Transverse colon (tissue), 4 donors: ENCODE results near the gene AEN. TPM values are rescaled to one million over a fixed set of nuclear protein-coding genes. Genes with fewer than 3 reads are reported as not detected.

Experiments used
- DNase-seq: peaks from one replicate; pipeline ENCODE4 v3.0.0-alpha.2; 2019
- H3K27ac ChIP-seq, 4 donors: fragments of 200-600 bp; sonication (generic); 2 replicates each; pipeline ENCODE4 v1.5.1; 2016 to 2018; ENCODE audit warnings: inconsistent platforms in 4 of 4
- H3K27me3 ChIP-seq: fragments of 200-600 bp; sonication (generic); 2 replicates; pipeline ENCODE4 v1.5.1; 2017; ENCODE audit warnings: inconsistent platforms
- H3K36me3 ChIP-seq, 4 donors: fragments of 200-600 bp; sonication (generic); 2 replicates each; pipeline ENCODE4 v1.5.1; 2017 to 2019; ENCODE audit warnings: inconsistent platforms in 4 of 4
- H3K4me1 ChIP-seq, 4 donors: fragments of 200-600 bp; sonication (generic); 2 replicates each; pipeline ENCODE4 v1.5.1; 2017 to 2020; ENCODE audit warnings: inconsistent platforms in 4 of 4
- H3K4me3 ChIP-seq, 4 donors: fragments of 200-600 bp; sonication (generic); 1 replicate in 1 of 4; 2 replicates in 3 of 4; pipeline versions ENCODE4 v1.5.1 to v1.6.1; 2017 to 2019; ENCODE audit warnings: inconsistent platforms in 4 of 4
- H3K9me3 ChIP-seq, 2 donors: fragments of 200-600 bp; sonication (generic); 2 replicates each; pipeline ENCODE4 v1.5.1; 2017 to 2019; ENCODE audit warnings: inconsistent platforms in 2 of 2
- EP300 ChIP-seq: sonication (generic); formaldehyde crosslinking; IDR thresholded peaks from one replicate; pipeline ENCODE4 v1.6.1; 2017; ENCODE audit warnings: antibody characterized with exemption, low read depth
- POLR2A ChIP-seq: fragments of 450-650 bp; IDR thresholded peaks from one replicate; pipeline ENCODE4 v1.6.1; 2016; ENCODE audit warnings: antibody characterized with exemption, mild to moderate bottlenecking, moderate library complexity
- POLR2AphosphoS5 ChIP-seq, 3 donors: sonication (generic); formaldehyde crosslinking; IDR thresholded peaks; one replicate each; pipeline ENCODE4 v1.6.1; 2016; ENCODE audit warnings: antibody characterized with exemption in 3 of 3
- WGBS, 2 donors: methylation state at CpG; one replicate each; pipeline ENCODE4 v1.1.5; 2018; ENCODE audit warnings: low coverage in 1 of 2; 5-methylcytosine and 5-hydroxymethylcytosine counted together
- in situ Hi-C, 4 donors: fragments of 200-750 bp; cut with MboI; loops; one replicate each; pipeline versions ENCODE4 v1.15.0 to v1.15.1; 2017; ENCODE audit warnings: low sequenced_read_pairs in 3 of 4, low pct_ligation_motif_present in 1 of 4, low pct_unique_long_range_greater_than_20kb in 1 of 4
- intact Hi-C: fragments of 100-400 bp; cut with DNase I; formaldehyde crosslinking; loops from one replicate; pipeline ENCODE4 v1.15.1; 2023; ENCODE audit warnings: low total_unique reads
- total RNA-seq, 4 donors: library from RNA; depleted of rRNA; stranded (reverse); fragments of >200 nt; gene quantifications; one replicate each; pipeline ENCODE4 v1.1.0, GENCODE V29; 2016
- TF ChIP-seq, protein P1 (sequence below), 5 experiments: fragments of 200-600 bp in 3 of 5; fragments of 450-650 bp in 2 of 5; sonication (generic) in 3 of 5; IDR thresholded peaks; 1 replicate in 2 of 5; 2 replicates in 3 of 5; pipeline ENCODE4 v1.5.1; 2016 to 2017; ENCODE audit warnings: antibody characterized with exemption in 5 of 5, inconsistent platforms in 3 of 5, mild to moderate bottlenecking in 2 of 5, moderate library complexity in 1 of 5

AEN gene
- total RNA-seq, 4 donors from 2014 or later: 1.5 to 22.7 (median 8.7) TPM

DNA sequence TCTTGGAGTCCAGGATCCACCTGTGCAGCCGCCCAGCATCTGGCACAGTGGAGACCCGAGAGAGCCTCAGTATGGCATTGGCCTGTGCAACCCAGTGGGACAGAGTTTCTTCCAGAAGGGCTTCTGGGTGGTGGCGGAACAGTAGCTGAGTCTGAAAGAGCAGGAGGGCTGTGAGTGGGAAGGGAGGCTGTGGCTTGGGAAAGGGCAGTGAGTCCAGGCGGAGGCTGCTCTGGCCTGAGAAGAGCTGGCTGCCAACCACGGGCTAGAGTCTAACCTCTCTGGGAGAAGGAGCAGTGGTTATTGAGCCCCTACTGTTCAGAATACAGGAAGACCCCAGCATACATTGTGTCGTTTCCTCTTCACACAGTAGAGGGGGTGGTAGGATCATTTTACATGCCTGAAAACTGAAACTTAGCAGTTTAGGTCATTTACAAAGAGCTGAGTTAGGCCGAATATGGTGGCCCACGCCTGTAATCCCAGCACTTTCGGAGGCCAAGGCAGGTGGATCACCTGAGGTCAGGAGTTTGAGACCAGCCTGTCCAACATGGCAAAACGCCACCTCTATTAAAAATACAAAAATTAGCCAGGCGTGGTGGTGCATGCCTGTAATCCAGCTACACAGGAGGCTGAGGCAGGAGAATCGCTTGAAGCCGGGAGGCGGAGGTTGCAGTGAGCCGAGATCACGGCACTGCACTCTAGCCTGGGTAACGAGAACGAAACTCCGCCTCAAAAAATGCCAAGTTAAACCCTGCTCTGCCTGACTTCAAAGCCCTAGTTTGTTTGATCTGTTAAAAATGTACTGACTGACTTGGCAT, 3.2 kb downstream of the AEN start:
- peaks cover 13 to 50% (median 34%) of the 10 kb centered on the region in 4 donors for H3K4me1 ChIP-seq
- no peaks in the 10 kb centered on the region for H3K27me3 ChIP-seq
- peak overlapping the region in 1 of 4 donors; percentile 25 for H3K4me3 ChIP-seq
- intact Hi-C loops (no loop called here), in situ Hi-C loops (loop anchor here in 2 of 4 donors (25.0 kb wide), 1 partner anchor 137 kb away; no protein-coding TSS in a partner anchor)
- H3K36me3 ChIP-seq: peaks cover 0 to 2% (median 0%) of the 10 kb centered on the region in 4 donors
- H3K9me3 ChIP-seq: no peaks in the 10 kb centered on the region
- TF ChIP-seq, protein P1, sequence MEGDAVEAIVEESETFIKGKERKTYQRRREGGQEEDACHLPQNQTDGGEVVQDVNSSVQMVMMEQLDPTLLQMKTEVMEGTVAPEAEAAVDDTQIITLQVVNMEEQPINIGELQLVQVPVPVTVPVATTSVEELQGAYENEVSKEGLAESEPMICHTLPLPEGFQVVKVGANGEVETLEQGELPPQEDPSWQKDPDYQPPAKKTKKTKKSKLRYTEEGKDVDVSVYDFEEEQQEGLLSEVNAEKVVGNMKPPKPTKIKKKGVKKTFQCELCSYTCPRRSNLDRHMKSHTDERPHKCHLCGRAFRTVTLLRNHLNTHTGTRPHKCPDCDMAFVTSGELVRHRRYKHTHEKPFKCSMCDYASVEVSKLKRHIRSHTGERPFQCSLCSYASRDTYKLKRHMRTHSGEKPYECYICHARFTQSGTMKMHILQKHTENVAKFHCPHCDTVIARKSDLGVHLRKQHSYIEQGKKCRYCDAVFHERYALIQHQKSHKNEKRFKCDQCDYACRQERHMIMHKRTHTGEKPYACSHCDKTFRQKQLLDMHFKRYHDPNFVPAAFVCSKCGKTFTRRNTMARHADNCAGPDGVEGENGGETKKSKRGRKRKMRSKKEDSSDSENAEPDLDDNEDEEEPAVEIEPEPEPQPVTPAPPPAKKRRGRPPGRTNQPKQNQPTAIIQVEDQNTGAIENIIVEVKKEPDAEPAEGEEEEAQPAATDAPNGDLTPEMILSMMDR (IDR thresholded peaks at IDR 0.05): peak; percentile 32 to 64 (median 39)
- no peak for TF ChIP-seq POLR2A
- TF ChIP-seq POLR2AphosphoS5 (IDR thresholded peaks at IDR 0.05): no peak
- no peak for TF ChIP-seq EP300
- WGBS, 2 donors: 44% methylated on average over 19 of the region's 19 CpGs; no CpG with 5 or more reads in 1 of the 2 donors
- no peak for DNase-seq
- H3K27ac ChIP-seq: peak overlapping the region; percentile 43 to 94 (median 87)

DNA sequence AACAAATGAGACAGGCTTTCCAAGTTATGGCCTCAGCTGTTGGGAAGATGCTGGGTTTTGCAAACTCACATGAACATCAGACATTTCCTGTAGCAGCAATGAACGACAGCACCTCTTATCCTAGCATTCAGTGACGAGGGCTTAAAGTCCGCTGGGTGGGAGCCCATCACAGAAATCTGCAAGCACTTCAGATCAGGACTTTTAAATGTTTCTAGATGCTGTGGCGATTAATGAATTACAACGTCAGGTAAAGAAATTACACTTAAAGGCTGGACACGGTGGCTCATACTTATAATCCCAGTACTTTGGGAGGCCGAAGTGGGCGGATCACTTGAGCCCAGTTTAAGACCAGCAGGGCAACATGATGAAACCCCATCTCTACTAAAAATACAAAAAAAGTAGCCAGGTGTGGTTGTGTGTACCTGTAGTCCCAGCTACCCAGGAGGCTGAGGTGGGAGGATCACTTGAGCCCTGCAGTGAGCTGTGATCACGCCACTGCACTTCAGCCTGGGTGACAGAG, 3.9 kb downstream of the AEN start:
- peaks cover 17 to 56% (median 39%) of the 10 kb centered on the region in 4 donors for H3K4me1 ChIP-seq
- no peaks in the 10 kb centered on the region for H3K27me3 ChIP-seq
- 57 to 71% methylated on average over 7 to 9 of the region's 9 CpGs for WGBS, 2 donors
- TF ChIP-seq POLR2A (no peak), POLR2AphosphoS5 (IDR thresholded peaks at IDR 0.05) (no peak), EP300 (no peak)
- TF ChIP-seq, protein P1 (IDR thresholded peaks at IDR 0.05): no peak
- H3K4me3 ChIP-seq: no peak overlapping the region
- H3K36me3 ChIP-seq: peaks cover 0 to 7% (median 0%) of the 10 kb centered on the region in 4 donors
- intact Hi-C loops (no loop called here), in situ Hi-C loops (loop anchor here in 2 of 4 donors (25.0 kb wide), 1 partner anchor 138 kb away; no protein-coding TSS in a partner anchor)
- no peak for DNase-seq
- no peaks in the 10 kb centered on the region for H3K9me3 ChIP-seq
- H3K27ac ChIP-seq: peak overlapping the region; percentile 43 to 87 (median 68)

DNA sequence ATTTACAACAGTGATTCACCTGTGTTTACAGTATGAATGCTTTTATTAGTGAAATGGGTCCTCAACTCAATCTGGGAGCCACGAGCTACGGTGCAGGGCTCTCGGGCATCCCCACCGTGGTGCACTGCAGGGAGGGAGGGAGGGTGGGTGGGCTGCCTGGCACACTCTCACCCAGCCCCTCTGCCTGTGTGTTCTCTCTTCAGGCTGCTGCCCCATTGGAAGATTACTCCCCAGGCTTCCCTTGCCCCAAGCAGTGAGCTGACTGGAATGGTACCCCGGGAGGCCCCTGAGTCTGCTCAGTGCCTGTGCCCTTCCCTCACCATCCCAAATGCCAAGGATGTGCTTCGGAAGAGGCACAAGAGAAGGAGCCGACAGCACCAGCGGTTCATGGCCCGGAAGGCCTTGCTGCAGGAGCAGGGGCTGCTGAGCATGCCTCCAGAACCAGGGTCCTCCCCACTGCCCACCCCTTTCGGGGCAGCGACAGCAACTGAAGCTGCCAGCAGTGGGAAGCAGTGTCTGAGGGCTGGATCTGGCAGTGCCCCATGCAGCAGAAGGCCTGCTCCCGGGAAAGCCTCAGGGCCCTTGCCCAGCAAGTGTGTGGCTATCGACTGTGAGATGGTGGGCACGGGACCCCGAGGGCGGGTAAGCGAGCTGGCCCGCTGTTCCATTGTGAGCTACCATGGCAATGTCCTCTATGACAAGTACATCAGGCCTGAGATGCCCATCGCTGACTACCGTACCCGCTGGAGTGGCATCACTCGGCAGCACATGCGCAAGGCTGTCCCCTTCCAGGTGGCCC, 5.0 kb downstream of the AEN start:
- Histone ChIP-seq H3K9me3 (no peaks in the 10 kb centered on the region), H3K4me3 (no peak overlapping the region), H3K36me3 (peaks cover 0 to 7% (median 0%) of the 10 kb centered on the region in 4 donors), H3K4me1 (peaks cover 16 to 60% (median 42%) of the 10 kb centered on the region in 4 donors), H3K27ac (peak overlapping the region in 3 of 4 donors; percentile 23 to 87 (median 43)), H3K27me3 (no peaks in the 10 kb centered on the region)
- in situ Hi-C loops: no loop called here
- DNase-seq: no peak
- 77 to 85% methylated on average over 4 to 22 of the region's 23 CpGs for WGBS, 2 donors
- intact Hi-C loops: no loop called here
- TF ChIP-seq POLR2A (no peak), POLR2AphosphoS5 (IDR thresholded peaks at IDR 0.05) (no peak), EP300 (no peak)
- TF ChIP-seq, protein P1 (IDR thresholded peaks at IDR 0.05): no peak
